Measurements from ENCODE around the gene ROBO1.

ROBO1 gene

GRCh38 chr3:79684041-79684440 lies 83.8 kb downstream of the ROBO1 start:
- no peak for TF ChIP-seq CTCF (conservative IDR thresholded peaks at IDR 0.05; ENCODE audit: low read depth)
- ChIA-PET POLR2A (ENCODE audit: low non-redundant PET) (no interaction called here), CTCF (no interaction called here)
- no peak overlapping the region for H3K27ac ChIP-seq
- no peak for DNase-seq (ENCODE audit: low spot score)

GRCh38 chr3:79672731-79673130 lies 95.1 kb downstream of the ROBO1 start:
- no peak for TF ChIP-seq CTCF (conservative IDR thresholded peaks at IDR 0.05; ENCODE audit: low read depth)
- ChIA-PET CTCF (no interaction called here), POLR2A (ENCODE audit: low non-redundant PET) (no interaction called here)
- DNase-seq (ENCODE audit: low spot score), result no peak
- H3K27ac ChIP-seq, result no peak overlapping the region

- DNase-seq (ENCODE audit: low spot score), result no peak
- CTCF ChIA-PET, result no interaction called here
- TF ChIP-seq CTCF (conservative IDR thresholded peaks at IDR 0.05; ENCODE audit: low read depth), result no peak
- POLR2A ChIA-PET (ENCODE audit: low non-redundant PET), result no interaction called here
- H3K27ac ChIP-seq, result no peak overlapping the region
Measured at GRCh38 chr3:79672075-79672474, 95.7 kb downstream of the ROBO1 start.

- no peak overlapping the region for H3K27ac ChIP-seq
- ChIA-PET POLR2A (ENCODE audit: low non-redundant PET) (no interaction called here), CTCF (no interaction called here)
- no peak for TF ChIP-seq CTCF (conservative IDR thresholded peaks at IDR 0.05; ENCODE audit: low read depth)
- DNase-seq (ENCODE audit: low spot score), result no peak
Measured at GRCh38 chr3:79670178-79670577, 97.6 kb downstream of the ROBO1 start.

GRCh38 chr3:79664455-79664854 lies 103.3 kb downstream of the ROBO1 start:
- ChIA-PET POLR2A (ENCODE audit: low non-redundant PET) (no interaction called here), CTCF (no interaction called here)
- DNase-seq (ENCODE audit: low spot score), result no peak
- H3K27ac ChIP-seq, result no peak overlapping the region
- TF ChIP-seq CTCF (conservative IDR thresholded peaks at IDR 0.05; ENCODE audit: low read depth), result no peak

GRCh38 chr3:79661896-79662295 lies 105.9 kb downstream of the ROBO1 start:
- ChIA-PET CTCF (no interaction called here), POLR2A (ENCODE audit: low non-redundant PET) (no interaction called here)
- DNase-seq (ENCODE audit: low spot score), result no peak
- H3K27ac ChIP-seq, result no peak overlapping the region
- TF ChIP-seq CTCF (conservative IDR thresholded peaks at IDR 0.05; ENCODE audit: low read depth), result no peak

- DNase-seq (ENCODE audit: low spot score), result no peak
- POLR2A ChIA-PET (ENCODE audit: low non-redundant PET), result no interaction called here
- no peak overlapping the region for H3K27ac ChIP-seq
- CTCF ChIA-PET, result no interaction called here
- no peak for TF ChIP-seq CTCF (conservative IDR thresholded peaks at IDR 0.05; ENCODE audit: low read depth)
Measured at GRCh38 chr3:79657076-79657475, 110.7 kb downstream of the ROBO1 start.

Data from RWPE1 (cell line).